T-cell (primary cell): ENCODE results near the gene SYCP3. TPM values are rescaled to one million over a fixed set of nuclear protein-coding genes. Genes with fewer than 3 reads are reported as not detected.

Source experiments
- ATAC-seq, 4 experiments: fragments of 200-7000 bp in 3 of 4; fragments of 150-1000 bp in 1 of 4; cut with Tn5 transposase; replicated peaks in 1 of 4; 1 replicate in 3 of 4; 2 replicates in 1 of 4; pipeline ENCODE4 v1.10.0; 2021; ENCODE audit warnings: moderate library complexity in 3 of 4, mild to moderate bottlenecking in 2 of 4, moderate number of reproducible peaks in 1 of 4
- CTCF ChIA-PET, 2 donors: fragments of 300-600 bp; sonication (Branson Sonifier 250); formaldehyde crosslinking; loops; one replicate each; lab custom pipeline; 2022; ENCODE audit warnings: antibody characterized with exemption in 2 of 2; lab: Charles Lee
- POLR2A ChIA-PET, 2 donors: fragments of 300-600 bp; sonication (Branson Sonifier 250); formaldehyde crosslinking; loops; one replicate each; lab custom pipeline; 2022; ENCODE audit warnings: antibody characterized with exemption in 2 of 2; lab: Charles Lee
- DNase-seq, 35 experiments: peaks; one replicate each; pipeline versions ENCODE4 v3.0.0 to v3.0.0-alpha.2; 2013 to 2023
- H3K27ac ChIP-seq: one replicate; pipeline ENCODE4 v1.5.1; 2013; ENCODE audit warnings: low read length
- H3K27me3 ChIP-seq, 2 experiments: replicated peaks in 1 of 2; 1 replicate in 1 of 2; 2 replicates in 1 of 2; pipeline versions ENCODE4 v1.6.1 to v1.7.0; 2013; ENCODE audit warnings: low read length in 1 of 2, mixed read lengths in 1 of 2; ENCODE audit not compliant: control insufficient read depth in 2 of 2, insufficient read depth in 2 of 2; ENCODE audit errors: extremely low read depth in 1 of 2
- H3K36me3 ChIP-seq, 2 donors: 1 replicate in 1 of 2; 2 replicates in 1 of 2; pipeline versions ENCODE4 v1.6.1 to v1.7.0; 2013; ENCODE audit warnings: low read length in 1 of 2; ENCODE audit not compliant: control insufficient read depth in 2 of 2, insufficient read depth in 1 of 2; ENCODE audit errors: extremely low read depth in 1 of 2
- H3K4me1 ChIP-seq, 2 experiments: 1 replicate in 1 of 2; 2 replicates in 1 of 2; pipeline versions ENCODE4 v1.6.1 to v1.7.0; 2013; ENCODE audit warnings: low read length in 2 of 2, mixed read lengths in 1 of 2; ENCODE audit not compliant: insufficient read depth in 2 of 2, control insufficient read depth in 1 of 2; ENCODE audit errors: extremely low read depth in 1 of 2
- H3K4me3 ChIP-seq, 2 donors: 1 replicate in 1 of 2; 2 replicates in 1 of 2; pipeline versions ENCODE4 v1.5.1 to v1.7.0; 2013; ENCODE audit warnings: mild to moderate bottlenecking in 2 of 2, low read length in 1 of 2, moderate library complexity in 1 of 2; ENCODE audit not compliant: control insufficient read depth in 1 of 2; ENCODE audit errors: extremely low read depth in 1 of 2
- H3K9me3 ChIP-seq: 2 replicates; pipeline ENCODE4 v1.7.0; 2013
- H3K27ac Mint-ChIP-seq, 2 donors: one replicate each; pipeline ENCODE4 v1.8.0; 2020 to 2021; ENCODE audit warnings: mild to moderate bottlenecking in 2 of 2, mixed read lengths in 2 of 2
- H3K27me3 Mint-ChIP-seq, 2 donors: one replicate each; pipeline ENCODE4 v1.8.0; 2021 to 2022; ENCODE audit warnings: mixed read lengths in 2 of 2
- H3K36me3 Mint-ChIP-seq: one replicate; pipeline ENCODE4 v1.8.0; 2021; ENCODE audit warnings: mixed read lengths
- H3K4me1 Mint-ChIP-seq, 3 donors: one replicate each; pipeline ENCODE4 v1.8.0; 2020 to 2022; ENCODE audit warnings: mixed read lengths in 3 of 3, mild to moderate bottlenecking in 1 of 3
- H3K4me3 Mint-ChIP-seq, 3 donors: one replicate each; pipeline ENCODE4 v1.8.0; 2020 to 2022; ENCODE audit warnings: mild to moderate bottlenecking in 3 of 3, mixed read lengths in 3 of 3, moderate library complexity in 3 of 3
- H3K9me3 Mint-ChIP-seq, 3 donors: one replicate each; pipeline ENCODE4 v1.8.0; 2020 to 2022; ENCODE audit warnings: mixed read lengths in 3 of 3
- WGBS: methylation state at CpG from one replicate; pipeline ENCODE4 v1.1.5; 2013; ENCODE audit warnings: missing lambda C conversion rate; ENCODE audit not compliant: insufficient coverage; 5-methylcytosine and 5-hydroxymethylcytosine counted together
- total RNA-seq, 35 experiments: library from RNA in 6 of 35; stranded (reverse) in 6 of 35; fragments of 120-200 nt in 1 of 35; gene quantifications; one replicate each; pipeline versions ENCODE4 v1.2.1 to v1.2.4 and lab custom pipeline; 2013 to 2026

The SYCP3 gene
- total RNA-seq (under 1 TPM; 0.26 to 0.95 (median 0.69) TPM), total RNA-seq (lab: John Stamatoyannopoulos, UW) (0.08 to 1.1 (median 0.44) reads per million in 29 experiments)
- 0.26 TPM for total RNA-seq (2013)

GRCh38 chr12:101738920-101739665, at the start of gene SYCP3:
Gene SYCP3 (minus strand): TSS chr12:101739462. CDS start chr12:101737935, 1,527 bp downstream.
- 98% methylated on average over 51 of the region's 57 CpGs for whole genome bisulfite sequencing
- Histone ChIP-seq H3K27me3 (no peaks in the 10 kb centered on the region), H3K4me1 (peaks cover 0 to 6% of the 10 kb centered on the region in 2 experiments), H3K27ac (no peak within 1 kb of the TSS), H3K9me3 (no peaks in the 10 kb centered on the region), H3K36me3 (peaks cover 0 to 1% of the 10 kb centered on the region in 2 donors), H3K4me3 (no peak within 1 kb of the TSS)
- H3K27ac Mint-ChIP-seq: no peak within 1 kb of the TSS
- no peak for ATAC-seq
- ChIA-PET CTCF (interaction anchor here in 1 of 2 donors (0.7 kb wide), 1 partner anchor 72 kb away, joined by 3 read pairs; no protein-coding TSS in a partner anchor), POLR2A (no interaction called here)
- H3K36me3 Mint-ChIP-seq: peaks cover 13% of the 10 kb centered on the region
- H3K4me1 Mint-ChIP-seq: peaks cover 4 to 13% (median 7%) of the 10 kb centered on the region in 3 donors
- no peaks in the 10 kb centered on the region for H3K9me3 Mint-ChIP-seq
- H3K27me3 Mint-ChIP-seq: no peaks in the 10 kb centered on the region
- no peak for DNase-seq
- H3K4me3 Mint-ChIP-seq: no peak within 1 kb of the TSS

DNA sequence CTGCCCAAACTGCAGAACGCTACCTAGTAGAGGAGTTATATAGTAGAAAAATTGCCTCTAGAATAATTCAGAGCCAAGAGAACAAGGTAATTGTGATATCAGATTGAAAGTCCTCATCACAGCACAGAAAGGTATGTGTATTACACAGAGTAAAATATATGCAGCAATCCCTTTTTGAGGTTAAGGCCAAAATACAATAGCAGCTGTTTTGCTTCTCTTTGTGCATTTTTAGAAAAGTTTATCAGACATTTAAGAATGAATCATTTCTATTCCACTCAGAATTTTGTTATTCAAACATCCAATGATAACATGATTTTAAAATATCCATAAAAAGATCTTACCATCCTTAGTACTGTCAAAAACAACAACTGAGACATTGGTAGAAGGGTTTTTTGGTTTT, 46.4 kb upstream of the SYCP3 start:
- no peaks in the 10 kb centered on the region for H3K4me1 ChIP-seq
- H3K4me3 ChIP-seq: no peak overlapping the region
- CTCF ChIA-PET: no interaction called here
- H3K27ac ChIP-seq: no peak overlapping the region
- ATAC-seq: no peak
- H3K27me3 ChIP-seq: no peaks in the 10 kb centered on the region
- H3K36me3 ChIP-seq: peaks cover 3 to 49% of the 10 kb centered on the region in 2 donors
- Mint-ChIP-seq H3K27me3 (no peaks in the 10 kb centered on the region), H3K9me3 (no peaks in the 10 kb centered on the region), H3K4me1 (peaks cover 2 to 6% (median 5%) of the 10 kb centered on the region in 3 donors), H3K4me3 (no peak overlapping the region), H3K27ac (no peak overlapping the region), H3K36me3 (peaks cover 32% of the 10 kb centered on the region)
- POLR2A ChIA-PET: no interaction called here
- no peaks in the 10 kb centered on the region for H3K9me3 ChIP-seq
- DNase-seq: no peak
- no CpG with 5 or more reads among the region's 1 CpG for WGBS

GRCh38 chr12:101784376-101784775, 45.1 kb upstream of the SYCP3 start:
- Histone ChIP-seq H3K4me3 (no peak overlapping the region), H3K27me3 (no peaks in the 10 kb centered on the region), H3K9me3 (no peaks in the 10 kb centered on the region), H3K27ac (no peak overlapping the region), H3K4me1 (no peaks in the 10 kb centered on the region), H3K36me3 (peaks cover 3 to 54% of the 10 kb centered on the region in 2 donors)
- H3K4me1 Mint-ChIP-seq: peaks cover 2 to 8% (median 6%) of the 10 kb centered on the region in 3 donors
- ATAC-seq (no peak), DNase-seq (no peak)
- no peak overlapping the region for H3K4me3 Mint-ChIP-seq
- CTCF ChIA-PET: interaction anchor here (0.6 to 1.5 kb wide), 3 partner anchors 39 to 56 kb away, joined by 3 to 6 read pairs (median 3); partner anchors contain the start of gene GNPTAB (in 1 of the 2)
- no peaks in the 10 kb centered on the region for H3K27me3 Mint-ChIP-seq
- POLR2A ChIA-PET: interaction anchor here (0.5 to 0.6 kb wide), 2 partner anchors 46 to 189 kb away, joined by 4 to 14 read pairs; no protein-coding TSS in a partner anchor
- no peak overlapping the region for H3K27ac Mint-ChIP-seq
- H3K36me3 Mint-ChIP-seq: peaks cover 28% of the 10 kb centered on the region
- WGBS: 100% methylated on average over 1 of the region's 1 CpG
- no peaks in the 10 kb centered on the region for H3K9me3 Mint-ChIP-seq

DNA sequence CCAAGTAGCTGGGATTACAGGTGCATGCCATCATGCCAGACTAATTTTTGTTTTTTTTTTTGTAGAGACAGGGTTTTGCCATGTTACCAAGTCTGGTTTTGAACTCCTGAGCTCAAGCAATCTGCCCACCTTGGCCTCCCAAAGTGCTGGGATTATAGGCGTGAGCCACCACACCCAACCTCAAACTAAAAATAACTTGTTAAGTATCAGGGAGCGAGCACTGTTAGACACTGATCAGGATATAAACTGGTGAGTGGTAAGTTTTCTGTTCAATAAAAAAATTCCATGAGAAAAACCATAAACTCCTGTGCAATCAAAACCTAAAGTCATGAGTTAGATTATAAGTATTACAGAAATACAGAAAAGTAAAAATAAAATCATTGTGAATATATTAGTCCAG, 44.6 kb upstream of the SYCP3 start:
- peaks cover 23% of the 10 kb centered on the region for H3K36me3 Mint-ChIP-seq
- POLR2A ChIA-PET: interaction anchor here in 1 of 2 donors (0.7 kb wide), 2 partner anchors 8 to 42 kb away, joined by 3 to 5 read pairs; no protein-coding TSS in a partner anchor
- no peak overlapping the region for H3K27ac Mint-ChIP-seq
- Histone ChIP-seq H3K4me1 (no peaks in the 10 kb centered on the region), H3K27me3 (no peaks in the 10 kb centered on the region), H3K9me3 (no peaks in the 10 kb centered on the region), H3K27ac (no peak overlapping the region), H3K36me3 (peaks cover 3 to 55% of the 10 kb centered on the region in 2 donors), H3K4me3 (no peak overlapping the region)
- H3K9me3 Mint-ChIP-seq: no peaks in the 10 kb centered on the region
- peaks cover 2 to 8% (median 6%) of the 10 kb centered on the region in 3 donors for H3K4me1 Mint-ChIP-seq
- ATAC-seq (no peak), DNase-seq (no peak)
- H3K4me3 Mint-ChIP-seq: no peak overlapping the region
- WGBS: no CpG with 5 or more reads among the region's 2 CpGs
- CTCF ChIA-PET: interaction anchor here (0.5 to 1.5 kb wide), 5 partner anchors 12 to 139 kb away, joined by 3 to 7 read pairs (median 3); partner anchors contain the start of gene GNPTAB (in 1 of the 2)
- H3K27me3 Mint-ChIP-seq: no peaks in the 10 kb centered on the region

- H3K4me3 ChIP-seq: no peak overlapping the region
- H3K27me3 Mint-ChIP-seq: no peaks in the 10 kb centered on the region
- H3K27ac ChIP-seq: no peak overlapping the region
- no peak overlapping the region for H3K27ac Mint-ChIP-seq
- peaks cover 22% of the 10 kb centered on the region for H3K36me3 Mint-ChIP-seq
- CTCF ChIA-PET: interaction anchor here in 1 of 2 donors (1.3 to 1.5 kb wide), 2 partner anchors 41 to 47 kb away, joined by 6 to 7 read pairs; partner anchors contain the start of gene GNPTAB
- no peaks in the 10 kb centered on the region for H3K27me3 ChIP-seq
- peaks cover 5 to 50% of the 10 kb centered on the region in 2 donors for H3K36me3 ChIP-seq
- no peaks in the 10 kb centered on the region for H3K4me1 ChIP-seq
- WGBS: 100% methylated on average over 1 of the region's 2 CpGs
- H3K9me3 Mint-ChIP-seq: no peaks in the 10 kb centered on the region
- no peaks in the 10 kb centered on the region for H3K9me3 ChIP-seq
- peaks cover 2 to 8% (median 6%) of the 10 kb centered on the region in 3 donors for H3K4me1 Mint-ChIP-seq
- no peak for ATAC-seq
- DNase-seq: no peak
- POLR2A ChIA-PET: interaction anchor here in 1 of 2 donors (0.7 kb wide), 1 partner anchor 43 kb away, joined by 5 read pairs; no protein-coding TSS in a partner anchor
- H3K4me3 Mint-ChIP-seq: no peak overlapping the region
These were observed 43.9 kb upstream of the SYCP3 start for GRCh38 chr12:101783150-101783549.

DNA sequence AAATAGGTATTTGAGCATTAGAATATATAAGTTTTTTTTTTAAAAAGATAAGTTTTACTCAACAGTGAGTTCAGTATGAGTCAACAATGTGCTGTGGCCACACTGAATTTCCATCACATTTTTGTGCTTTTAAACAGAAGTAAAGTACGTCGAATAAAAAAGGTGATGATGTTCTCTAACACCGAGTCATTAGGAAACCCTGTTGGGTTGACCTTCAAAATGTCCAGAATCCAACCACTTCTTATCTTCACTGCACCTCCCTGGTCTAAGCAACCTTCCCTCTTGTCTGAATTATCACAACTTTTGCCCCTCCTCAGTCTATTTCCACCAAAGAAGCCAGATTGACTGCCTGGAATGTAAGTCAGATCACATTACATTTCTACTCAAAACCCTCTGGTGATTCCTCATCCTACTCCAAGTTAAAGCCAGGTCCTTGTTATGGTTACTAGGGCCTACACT, 43.0 kb upstream of the SYCP3 start:
- Mint-ChIP-seq H3K9me3 (no peaks in the 10 kb centered on the region), H3K27me3 (no peaks in the 10 kb centered on the region), H3K4me3 (no peak overlapping the region), H3K4me1 (peaks cover 2 to 8% (median 6%) of the 10 kb centered on the region in 3 donors), H3K27ac (peak overlapping the region; percentile 14 to 46), H3K36me3 (peaks cover 21% of the 10 kb centered on the region)
- H3K27ac ChIP-seq: no peak overlapping the region
- ChIA-PET CTCF (interaction anchor here in 1 of 2 donors (3.1 kb wide), 1 partner anchor 42 kb away, joined by 8 read pairs; no protein-coding TSS in a partner anchor), POLR2A (no interaction called here)
- no CpG with 5 or more reads among the region's 3 CpGs for WGBS
- H3K4me3 ChIP-seq: no peak overlapping the region
- no peaks in the 10 kb centered on the region for H3K27me3 ChIP-seq
- DNase-seq (no peak), ATAC-seq (no peak)
- no peaks in the 10 kb centered on the region for H3K4me1 ChIP-seq
- no peaks in the 10 kb centered on the region for H3K9me3 ChIP-seq
- peaks cover 5 to 54% of the 10 kb centered on the region in 2 donors for H3K36me3 ChIP-seq
